HepG2 (cell line): Measurements from ENCODE around the gene CAV3. TPM values are rescaled to one million over a fixed set of nuclear protein-coding genes. Genes with fewer than 3 reads are reported as not detected.

Experiments
- ATAC-seq: fragments of 200-7000 bp; cut with Tn5 transposase; 3 replicates; pipeline ENCODE4 v1.9.1; 2020; ENCODE audit warnings: mild to moderate bottlenecking, moderate library complexity
- BruUV-seq: library from RNA; stranded (reverse); fragments of 400-500 nt; replicated peaks from 2 replicates; lab custom pipeline; 2021; lab: Mats Ljungman, UMichigan
- CTCF ChIA-PET: fragments of 300-600 bp; formaldehyde crosslinking; extraction: SDS; loops from one replicate; lab custom pipeline; 2021; ENCODE audit warnings: low total read pairs, inconsistent platforms, low intra/inter-chr PET ratio; lab: Yijun Ruan, JAX
- POLR2A ChIA-PET: fragments of 350-600 bp; sonication (Branson Sonifier 250); formaldehyde crosslinking; loops from one replicate; lab custom pipeline; 2020; ENCODE audit warnings: antibody characterized with exemption, inconsistent platforms; lab: Yijun Ruan, JAX
- DNase-seq: peaks from one replicate; pipeline ENCODE4 v3.0.0-alpha.2; 2015; ENCODE audit warnings: low spot score
- FAIRE-seq: peaks from 3 replicates; lab custom pipeline; 2011; peaks lifted over from hg19 to GRCh38; lab: Jason Lieb, UNC
- H2AFZ ChIP-seq: one replicate; pipeline ENCODE4 v1.6.1; 2011; ENCODE audit warnings: low read length, inconsistent platforms
- H3K27ac ChIP-seq: fragments of 300-600 bp; 3 replicates; pipeline ENCODE4 v1.8.0; 2011; ENCODE audit warnings: mixed run types, mild to moderate bottlenecking, mixed read lengths, low read length, inconsistent platforms; ENCODE audit not compliant: insufficient read depth; ENCODE audit errors: extremely low read length
- H3K27me3 ChIP-seq, 2 experiments: fragments of 200-600 bp in 1 of 2; 2 replicates in 1 of 2; 3 replicates in 1 of 2; pipeline versions ENCODE4 v1.6.0 to v1.8.0; 2011; ENCODE audit warnings: low read length in 2 of 2, mild to moderate bottlenecking in 2 of 2, moderate library complexity in 2 of 2, inconsistent platforms in 1 of 2; ENCODE audit not compliant: insufficient read depth in 2 of 2, control insufficient read depth in 1 of 2
- H3K36me3 ChIP-seq, 2 experiments: fragments of 200-600 bp in 1 of 2; replicated peaks in 1 of 2; 2 replicates in 1 of 2; 3 replicates in 1 of 2; pipeline versions ENCODE4 v1.5.1 to v1.8.0; 2011; ENCODE audit warnings: low read length in 2 of 2, inconsistent platforms in 1 of 2; ENCODE audit not compliant: insufficient read depth in 2 of 2, control insufficient read depth in 1 of 2
- H3K4me1 ChIP-seq: 2 replicates; pipeline ENCODE4 v1.5.1; 2012; ENCODE audit warnings: low read length, inconsistent platforms; ENCODE audit not compliant: insufficient read depth
- H3K4me2 ChIP-seq: 2 replicates; pipeline ENCODE4 v1.6.0; 2011; ENCODE audit warnings: low read depth, low read length, inconsistent platforms
- H3K4me3 ChIP-seq, 3 experiments: fragments of 200-600 bp in 1 of 3; sonication (generic), shearing (Covaris generic) in 1 of 3; replicated peaks in 1 of 3; 2 replicates each; pipeline ENCODE4 v1.5.1; 2011 to 2016; ENCODE audit warnings: low read length in 3 of 3, inconsistent platforms in 2 of 3, low read depth in 2 of 3, mild to moderate bottlenecking in 2 of 3, control low read depth in 1 of 3, mixed read lengths in 1 of 3; ENCODE audit not compliant: insufficient read depth in 1 of 3
- H3K79me2 ChIP-seq: one replicate; pipeline ENCODE4 v1.6.1; 2011; ENCODE audit warnings: low read length, inconsistent platforms; ENCODE audit not compliant: insufficient read depth
- H3K9ac ChIP-seq: 2 replicates; pipeline ENCODE4 v1.6.0; 2011; ENCODE audit warnings: mild to moderate bottlenecking, low read depth, low read length, inconsistent platforms; ENCODE audit not compliant: insufficient read depth
- H3K9me3 ChIP-seq: 2 replicates; pipeline ENCODE4 v1.5.1; 2012; ENCODE audit warnings: mild to moderate bottlenecking, low read length
- H4K20me1 ChIP-seq: 2 replicates; pipeline ENCODE4 v1.6.0; 2011; ENCODE audit warnings: inconsistent platforms, mild to moderate bottlenecking, low read length, moderate library complexity; ENCODE audit not compliant: insufficient read depth
- KLF12 ChIP-seq: sonication (generic); formaldehyde crosslinking; IDR thresholded peaks from 2 replicates; pipeline ENCODE4 v1.4.0; 2020; ENCODE audit warnings: missing genetic modification reagents, borderline replicate concordance
- SMARCE1 ChIP-seq: fragments of 450-650 bp; IDR thresholded peaks from 2 replicates; pipeline ENCODE4 v1.6.1; 2017; ENCODE audit warnings: borderline replicate concordance
- UBTF ChIP-seq: sonication (generic); formaldehyde crosslinking; IDR thresholded peaks from 2 replicates; pipeline ENCODE4 v1.4.0; 2020; ENCODE audit warnings: mild to moderate bottlenecking, missing genetic modification reagents
- ZNF383 ChIP-seq: sonication (generic); formaldehyde crosslinking; IDR thresholded peaks from 2 replicates; pipeline ENCODE4 v1.4.0; 2020; ENCODE audit warnings: missing genetic modification reagents, mild to moderate bottlenecking, borderline replicate concordance
- ZXDC ChIP-seq: sonication (generic); formaldehyde crosslinking; IDR thresholded peaks from 2 replicates; pipeline ENCODE4 v1.5.0; 2020; ENCODE audit warnings: mild to moderate bottlenecking, missing genetic modification reagents
- WGBS: methylation state at CpG from one replicate; pipeline ENCODE4 v1.1.6; 2017; ENCODE audit warnings: low lambda C conversion rate; 5-methylcytosine and 5-hydroxymethylcytosine counted together
- in situ Hi-C: cut with HindIII; loops from 2 replicates; pipeline ENCODE4 v1.10.0; 2017; ENCODE audit warnings: low pct_unique_long_range_greater_than_20kb; ENCODE audit not compliant: extremely low pct_ligation_motif_present
- intact Hi-C: fragments of 100-400 bp; cut with micrococcal nuclease; formaldehyde crosslinking; loops from one replicate; pipeline ENCODE4 v1.10.0; 2022; ENCODE audit not compliant: unreplicated experiment
- polyA plus RNA-seq, 8 experiments: library from polyadenylated mRNA; depleted of rRNA in 3 of 8; stranded (reverse) in 7 of 8; unstranded in 1 of 8; fragments of >200 nt; fragmentation: Illumina TruSeq in 4 of 8; extraction: Trizol in 4 of 8; gene quantifications; 2 replicates each; pipeline versions ENCODE4 v1.2.1 to v1.2.3, GENCODE V29; 2011 to 2016; ENCODE audit warnings: low read depth in 4 of 8, missing spikeins in 1 of 8, mixed read lengths in 1 of 8; ENCODE audit not compliant: insufficient read depth in 1 of 8
- total RNA-seq, 5 experiments: library from RNA; depleted of rRNA; stranded (reverse); fragments of >200 nt; fragmentation: Illumina TruSeq; extraction: Trizol; gene quantifications; 2 replicates each; pipeline ENCODE4 v1.2.3, GENCODE V29; 2016; ENCODE audit warnings: low read depth in 1 of 5
- TF ChIP-seq, protein P1 (sequence below): sonication (generic); formaldehyde crosslinking; conservative IDR thresholded peaks from 2 replicates; pipeline ENCODE4 v1.4.0; 2020; ENCODE audit warnings: mild to moderate bottlenecking, missing genetic modification reagents, moderate library complexity

Gene CAV3
- total and polyA plus RNA-seq, 2 of the 13 experiments (the other 11 are each of a cell fraction or from before 2014, with no cell fraction given) = not detected

- TF ChIP-seq, protein P1, sequence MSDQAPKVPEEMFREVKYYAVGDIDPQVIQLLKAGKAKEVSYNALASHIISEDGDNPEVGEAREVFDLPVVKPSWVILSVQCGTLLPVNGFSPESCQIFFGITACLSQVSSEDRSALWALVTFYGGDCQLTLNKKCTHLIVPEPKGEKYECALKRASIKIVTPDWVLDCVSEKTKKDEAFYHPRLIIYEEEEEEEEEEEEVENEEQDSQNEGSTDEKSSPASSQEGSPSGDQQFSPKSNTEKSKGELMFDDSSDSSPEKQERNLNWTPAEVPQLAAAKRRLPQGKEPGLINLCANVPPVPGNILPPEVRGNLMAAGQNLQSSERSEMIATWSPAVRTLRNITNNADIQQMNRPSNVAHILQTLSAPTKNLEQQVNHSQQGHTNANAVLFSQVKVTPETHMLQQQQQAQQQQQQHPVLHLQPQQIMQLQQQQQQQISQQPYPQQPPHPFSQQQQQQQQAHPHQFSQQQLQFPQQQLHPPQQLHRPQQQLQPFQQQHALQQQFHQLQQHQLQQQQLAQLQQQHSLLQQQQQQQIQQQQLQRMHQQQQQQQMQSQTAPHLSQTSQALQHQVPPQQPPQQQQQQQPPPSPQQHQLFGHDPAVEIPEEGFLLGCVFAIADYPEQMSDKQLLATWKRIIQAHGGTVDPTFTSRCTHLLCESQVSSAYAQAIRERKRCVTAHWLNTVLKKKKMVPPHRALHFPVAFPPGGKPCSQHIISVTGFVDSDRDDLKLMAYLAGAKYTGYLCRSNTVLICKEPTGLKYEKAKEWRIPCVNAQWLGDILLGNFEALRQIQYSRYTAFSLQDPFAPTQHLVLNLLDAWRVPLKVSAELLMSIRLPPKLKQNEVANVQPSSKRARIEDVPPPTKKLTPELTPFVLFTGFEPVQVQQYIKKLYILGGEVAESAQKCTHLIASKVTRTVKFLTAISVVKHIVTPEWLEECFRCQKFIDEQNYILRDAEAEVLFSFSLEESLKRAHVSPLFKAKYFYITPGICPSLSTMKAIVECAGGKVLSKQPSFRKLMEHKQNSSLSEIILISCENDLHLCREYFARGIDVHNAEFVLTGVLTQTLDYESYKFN (CRISPR knock-in tag) = no peak
- TF ChIP-seq UBTF (CRISPR knock-in tag) = no peak
Measured at GRCh38 chr3:8737823-8738222, 4.2 kb downstream of the CAV3 start (continued).

GRCh38 chr3:8738639-8739038, 5.0 kb downstream of the CAV3 start:
- BruUV-seq = no TSS peak
- ATAC-seq = no peak
- TF ChIP-seq ZXDC (CRISPR knock-in tag) (no peak), KLF12 (CRISPR knock-in tag) (no peak), ZNF383 (CRISPR knock-in tag) (no peak), SMARCE1 (no peak)

More at GRCh38 chr3:8738639-8739038, 5.0 kb downstream of the CAV3 start:
- H3K4me3 ChIP-seq = no peak overlapping the region
- WGBS = 32% methylated on average over 3 of the region's 3 CpGs
- ChIA-PET CTCF (no interaction called here), POLR2A (no interaction called here)
- H3K9ac ChIP-seq = no peak overlapping the region
- no peak for DNase-seq
- no peaks in the 10 kb centered on the region for H3K36me3 ChIP-seq
- H3K4me1 ChIP-seq = peaks cover 32% of the 10 kb centered on the region
- H4K20me1 ChIP-seq = no peaks in the 10 kb centered on the region
- H3K4me2 ChIP-seq = no peak overlapping the region
- no peaks in the 10 kb centered on the region for H3K79me2 ChIP-seq
- FAIRE-seq = no peak
- no peak overlapping the region for H3K27ac ChIP-seq
- intact Hi-C loops (no loop called here), in situ Hi-C loops (no loop called here)
- no peaks in the 10 kb centered on the region for H3K9me3 ChIP-seq
- H3K27me3 ChIP-seq = peaks cover 2 to 34% of the 10 kb centered on the region in 2 experiments; a peak in 4 of 5 replicates
- H2AFZ ChIP-seq = no peak overlapping the region
